ENCODE results near the gene PSPC1.

The PSPC1 gene

DNA sequence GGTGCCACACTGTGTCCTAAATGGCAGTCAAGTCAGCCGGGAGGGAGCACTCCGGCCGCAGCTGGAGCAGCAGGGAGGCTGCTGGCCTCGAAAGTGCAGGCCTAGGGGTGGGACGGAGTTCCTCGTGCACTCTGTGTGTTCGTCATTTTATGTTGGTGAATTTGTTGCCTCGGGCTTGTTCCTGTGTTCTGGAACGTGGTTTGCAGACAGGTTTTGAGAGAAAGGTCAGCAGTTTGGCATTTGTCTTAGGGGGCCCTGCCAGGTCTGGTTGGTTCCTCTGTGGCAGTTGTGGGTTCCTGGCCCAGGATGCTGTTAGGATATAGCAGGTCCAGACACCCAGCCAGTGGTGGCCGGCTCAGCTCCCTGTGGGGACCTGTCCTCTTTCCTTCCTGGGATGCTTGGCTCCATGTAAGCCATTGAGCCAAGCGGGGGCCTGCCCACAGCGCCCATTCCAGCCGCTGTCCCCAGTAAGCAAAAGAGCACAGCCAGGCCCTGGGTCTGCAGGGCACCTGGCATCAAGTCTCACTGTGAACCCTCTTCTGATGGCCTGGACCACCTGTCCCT, 119.2 kb downstream of the PSPC1 start:
- DNase-seq (ENCODE audit: extremely low read depth, low read depth): no peak
- TF ChIP-seq, protein P1, sequence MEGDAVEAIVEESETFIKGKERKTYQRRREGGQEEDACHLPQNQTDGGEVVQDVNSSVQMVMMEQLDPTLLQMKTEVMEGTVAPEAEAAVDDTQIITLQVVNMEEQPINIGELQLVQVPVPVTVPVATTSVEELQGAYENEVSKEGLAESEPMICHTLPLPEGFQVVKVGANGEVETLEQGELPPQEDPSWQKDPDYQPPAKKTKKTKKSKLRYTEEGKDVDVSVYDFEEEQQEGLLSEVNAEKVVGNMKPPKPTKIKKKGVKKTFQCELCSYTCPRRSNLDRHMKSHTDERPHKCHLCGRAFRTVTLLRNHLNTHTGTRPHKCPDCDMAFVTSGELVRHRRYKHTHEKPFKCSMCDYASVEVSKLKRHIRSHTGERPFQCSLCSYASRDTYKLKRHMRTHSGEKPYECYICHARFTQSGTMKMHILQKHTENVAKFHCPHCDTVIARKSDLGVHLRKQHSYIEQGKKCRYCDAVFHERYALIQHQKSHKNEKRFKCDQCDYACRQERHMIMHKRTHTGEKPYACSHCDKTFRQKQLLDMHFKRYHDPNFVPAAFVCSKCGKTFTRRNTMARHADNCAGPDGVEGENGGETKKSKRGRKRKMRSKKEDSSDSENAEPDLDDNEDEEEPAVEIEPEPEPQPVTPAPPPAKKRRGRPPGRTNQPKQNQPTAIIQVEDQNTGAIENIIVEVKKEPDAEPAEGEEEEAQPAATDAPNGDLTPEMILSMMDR (IDR thresholded peaks at IDR 0.05; ENCODE audit: low read depth, low read length, missing control alignments): no peak
- no peak overlapping the region for H3K4me3 ChIP-seq (replicated peaks; ENCODE audit: low read depth, low read length)

DNA sequence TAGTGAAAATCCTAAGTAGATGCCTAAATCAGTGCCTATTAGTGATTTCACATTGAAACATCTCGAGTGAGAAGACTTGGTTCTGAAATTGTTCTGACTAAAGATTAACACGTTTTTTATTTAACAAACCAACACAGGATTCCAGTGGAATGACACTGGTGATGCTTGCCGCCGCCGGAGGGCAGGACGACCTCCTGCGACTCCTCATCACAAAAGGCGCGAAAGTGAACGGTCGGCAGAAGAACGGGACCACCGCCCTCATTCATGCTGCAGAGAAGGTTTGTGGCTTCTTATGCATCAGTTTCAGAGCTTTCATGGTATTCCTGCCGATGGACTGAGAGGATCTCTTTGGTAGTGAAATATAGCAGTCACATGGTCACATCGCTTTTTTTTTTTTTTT, 121.2 kb downstream of the PSPC1 start:
- DNase-seq (ENCODE audit: extremely low read depth, low read depth): no peak
- no peak overlapping the region for H3K4me3 ChIP-seq (replicated peaks; ENCODE audit: low read depth, low read length)
- TF ChIP-seq, protein P1 (IDR thresholded peaks at IDR 0.05; ENCODE audit: low read depth, low read length, missing control alignments): no peak

DNA sequence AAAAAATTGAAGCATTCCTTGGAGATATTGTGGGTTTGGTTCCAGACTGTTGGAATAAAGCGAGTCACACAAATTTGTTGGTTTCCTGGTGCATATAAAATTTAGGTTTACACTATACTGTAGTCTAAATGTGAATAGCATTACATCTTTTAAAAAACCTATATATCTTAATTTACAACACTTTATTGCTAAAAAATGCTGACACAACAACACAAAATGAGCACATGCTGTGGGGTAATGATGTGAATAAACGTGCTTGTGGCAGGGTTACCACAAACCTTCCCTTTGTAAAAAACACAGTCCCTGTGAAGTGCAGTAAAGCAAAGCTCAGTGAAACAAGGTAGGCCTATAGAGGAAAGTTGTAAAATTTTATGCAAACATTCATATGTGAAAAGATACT, 121.6 kb downstream of the PSPC1 start:
- TF ChIP-seq, protein P1 (IDR thresholded peaks at IDR 0.05; ENCODE audit: low read depth, low read length, missing control alignments): no peak
- no peak for DNase-seq (ENCODE audit: extremely low read depth, low read depth)

DNA sequence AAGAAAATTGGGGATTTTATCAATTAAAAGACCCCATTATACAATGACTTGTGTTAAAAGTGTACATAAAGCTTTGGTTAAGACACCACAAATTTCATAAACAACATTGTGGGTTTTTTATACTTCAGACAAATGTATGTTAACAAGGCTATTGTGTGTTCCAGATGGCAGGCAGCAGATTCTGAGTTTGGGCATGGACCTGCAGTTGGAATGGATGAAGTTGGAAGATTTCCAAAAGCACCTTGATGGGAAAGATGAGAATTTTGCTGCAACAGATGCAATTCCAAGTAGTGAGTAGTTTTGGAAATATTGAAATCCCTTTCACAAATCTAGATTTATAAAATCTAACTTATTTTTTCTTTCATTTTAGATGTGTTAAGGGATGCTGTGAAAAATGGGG, 123.9 kb downstream of the PSPC1 start:
- DNase-seq (ENCODE audit: extremely low read depth, low read depth): no peak
- TF ChIP-seq, protein P1 (IDR thresholded peaks at IDR 0.05; ENCODE audit: low read depth, low read length, missing control alignments): no peak
- H3K4me3 ChIP-seq (replicated peaks; ENCODE audit: low read depth, low read length): no peak overlapping the region

More for the DNA sequence above, 121.6 kb downstream of the PSPC1 start:
- no peak overlapping the region for H3K4me3 ChIP-seq (replicated peaks; ENCODE audit: low read depth, low read length)

DNA sequence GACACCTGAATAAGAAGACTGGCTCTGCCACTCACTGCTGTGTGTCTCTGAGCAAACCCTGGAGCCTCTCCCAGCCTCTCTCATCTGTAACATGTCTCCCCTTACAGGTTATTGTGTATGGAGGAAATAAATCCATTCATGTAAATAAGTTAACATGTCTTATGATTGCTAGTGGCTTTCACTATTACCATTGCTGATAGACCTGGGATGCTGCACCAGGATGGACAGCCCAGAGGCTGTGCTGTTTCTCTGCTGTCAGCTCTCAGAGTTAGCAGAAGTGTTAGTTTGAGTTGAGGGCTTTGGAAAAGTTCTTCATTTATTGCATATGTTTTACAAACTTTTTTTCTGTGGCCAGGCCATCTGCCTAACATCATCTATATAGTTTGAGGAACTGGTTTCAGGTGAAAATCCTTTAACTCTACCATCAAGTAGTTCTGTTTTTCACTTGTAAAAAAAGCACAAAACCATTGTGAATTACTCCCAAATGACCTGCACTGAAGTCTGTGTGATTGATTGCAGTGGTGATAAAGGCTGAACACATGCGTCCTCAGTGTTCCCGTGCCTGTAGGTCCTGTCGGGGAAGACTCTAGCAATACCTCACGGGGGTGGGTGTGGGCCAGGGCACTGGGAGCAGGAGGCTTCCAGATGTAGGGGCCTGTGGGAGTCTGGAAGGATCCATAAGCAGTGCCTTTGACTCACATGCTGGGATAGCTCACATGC, 124.7 kb downstream of the PSPC1 start:
- no peak overlapping the region for H3K4me3 ChIP-seq (replicated peaks; ENCODE audit: low read depth, low read length)
- DNase-seq (ENCODE audit: extremely low read depth, low read depth): no peak
- TF ChIP-seq, protein P1 (IDR thresholded peaks at IDR 0.05; ENCODE audit: low read depth, low read length, missing control alignments): no peak
